HG03196 (cell line): Measurements from ENCODE around the gene RHBDD3.

Experiments used
- ATAC-seq: cut with Tn5 transposase; IDR thresholded peaks from one replicate; pipeline ENCODE4 v1.9.1; 2021; ENCODE audit not compliant: unreplicated experiment

RHBDD3 gene

DNA sequence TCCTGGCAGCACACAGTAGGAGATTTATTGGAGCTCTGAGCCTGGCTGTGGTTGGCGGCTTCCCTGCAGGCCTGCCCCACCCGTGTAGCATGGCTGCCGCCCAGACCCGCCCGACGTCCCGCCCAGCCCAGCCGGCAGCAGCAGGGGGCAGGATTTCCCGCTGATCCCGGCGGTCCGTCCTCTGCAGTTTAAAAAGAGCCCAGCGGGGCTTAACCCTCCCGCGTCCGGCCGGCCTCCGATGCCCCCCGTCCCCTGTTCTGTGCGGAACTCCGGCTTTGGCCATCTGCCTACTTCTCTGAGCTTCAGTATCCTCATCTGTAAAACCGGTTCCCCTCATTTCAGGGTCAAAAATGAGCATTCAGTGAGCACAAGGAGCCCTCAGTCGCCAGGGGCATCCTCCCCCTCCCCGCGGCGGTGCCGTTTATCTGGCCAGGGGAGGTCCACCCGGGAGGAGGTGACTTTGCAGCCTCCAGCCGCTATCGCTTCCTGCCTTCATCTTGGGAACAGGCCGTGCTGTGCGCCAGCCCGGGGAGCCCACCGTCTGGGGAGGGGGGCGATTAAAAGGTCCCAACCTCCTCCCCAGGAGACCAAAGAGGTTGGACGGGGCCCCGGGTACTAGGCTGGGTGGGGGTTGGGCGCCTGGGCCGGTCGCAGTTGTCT is 38.5 kb upstream of the RHBDD3 start, which contains the start of gene GAS2L1:
Gene GAS2L1, plus strand, starts transcription at position 476 of the 660 bp plus-strand sequence. CDS start 1,456 bp downstream, outside the sequence.
- no peak for ATAC-seq

DNA sequence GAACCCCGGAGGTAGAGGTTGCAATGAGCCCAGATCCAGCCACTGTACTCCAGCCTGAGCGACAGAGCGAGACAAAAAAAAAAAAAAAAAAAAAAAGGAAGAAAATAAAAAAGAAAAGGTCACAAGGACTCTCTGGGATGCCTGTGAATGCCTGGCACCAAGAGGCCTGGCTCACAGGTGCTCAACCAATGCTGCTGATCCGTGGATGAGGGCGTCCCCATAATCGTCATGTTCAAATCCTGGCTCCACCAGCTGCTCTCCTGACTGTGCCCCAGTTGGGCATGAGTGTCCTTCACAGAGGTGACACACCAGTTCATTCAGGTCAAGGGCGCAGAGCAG is 38.0 kb upstream of the RHBDD3 start:
- no peak for ATAC-seq

DNA sequence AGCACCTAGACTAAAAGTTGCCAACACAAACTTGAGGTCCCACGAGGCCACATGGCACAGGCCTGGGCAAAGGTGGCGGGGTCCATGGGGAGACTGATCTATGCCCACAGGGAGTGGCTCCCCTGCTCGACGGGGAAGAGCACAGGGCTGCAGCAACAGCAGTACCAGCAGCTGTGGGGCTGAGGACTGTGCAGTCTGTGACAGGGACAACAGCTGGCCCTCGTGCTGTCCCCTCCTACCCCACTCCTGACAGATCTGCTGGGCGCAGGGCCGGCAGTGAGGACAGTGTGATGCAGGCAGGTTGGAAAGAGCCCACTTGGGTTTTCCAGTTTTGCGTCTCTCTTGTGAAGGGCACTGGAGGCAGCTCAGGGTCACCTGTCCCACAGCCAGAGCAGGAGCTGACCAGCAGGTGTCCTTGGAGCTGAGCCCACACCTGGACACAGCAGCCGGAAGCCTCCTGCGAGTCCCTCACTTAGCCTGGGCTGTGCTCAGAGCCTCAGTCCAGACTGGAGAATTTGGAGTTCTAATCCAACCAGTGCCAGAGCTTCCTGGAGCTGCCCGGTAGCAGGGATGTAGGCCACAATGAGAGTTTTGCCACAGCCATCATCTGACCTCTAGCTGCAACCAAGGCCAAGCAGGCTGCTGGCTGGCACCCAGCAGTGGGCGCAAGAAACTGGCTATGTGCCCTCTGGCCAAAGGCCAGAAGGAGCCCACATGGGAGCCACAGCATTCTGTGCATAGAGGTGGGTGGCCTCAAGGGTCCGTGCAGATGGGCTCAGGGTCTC is 35.1 kb upstream of the RHBDD3 start:
- ATAC-seq: no peak

DNA sequence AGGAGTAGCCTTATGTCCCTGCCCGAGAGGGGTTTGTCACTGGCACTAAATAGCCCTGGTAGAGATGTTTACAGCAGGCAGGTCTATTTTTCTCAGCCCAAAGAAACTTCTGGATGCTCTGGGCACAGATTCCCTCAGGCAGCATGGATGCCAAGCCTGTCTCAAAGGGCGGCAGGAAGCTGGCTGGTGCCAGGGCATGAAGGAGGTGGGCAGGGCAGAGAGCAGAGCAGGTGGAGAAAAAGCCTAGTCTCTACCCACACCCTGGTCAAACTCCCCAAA is 34.6 kb upstream of the RHBDD3 start:
- no peak for ATAC-seq

DNA sequence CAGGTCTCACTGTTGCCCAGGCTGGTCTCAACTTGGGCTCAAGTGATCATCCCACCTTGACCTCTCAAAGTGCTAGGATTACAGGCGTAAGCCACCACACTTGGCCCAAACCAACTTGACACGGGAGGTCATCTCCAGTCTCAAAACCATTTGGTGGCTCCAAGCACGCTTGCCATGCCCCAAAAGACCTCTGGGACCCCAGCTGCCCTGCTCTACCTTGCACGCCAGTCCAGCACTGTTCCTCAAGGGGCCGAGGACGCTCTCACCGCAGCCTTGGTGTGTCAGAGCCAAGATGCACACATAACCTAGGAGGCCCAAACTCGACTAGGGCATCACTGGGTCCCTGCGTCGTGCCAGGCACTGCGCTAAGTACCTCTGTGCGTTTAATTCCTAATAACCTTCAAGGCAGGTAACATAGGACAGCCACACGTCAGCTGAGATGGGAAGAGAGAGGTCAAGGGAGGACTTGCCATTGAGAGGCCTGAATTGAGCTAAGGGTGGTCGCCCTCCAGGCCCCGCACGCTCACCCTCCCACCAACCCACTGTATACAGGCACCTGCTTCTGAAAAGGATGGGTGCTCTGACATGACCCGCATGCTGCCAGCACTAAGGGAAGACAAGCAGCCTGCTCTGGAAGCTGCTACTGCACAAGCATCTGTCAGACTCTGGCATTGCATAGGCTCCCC is 34.1 kb upstream of the RHBDD3 start:
- ATAC-seq: no peak

DNA sequence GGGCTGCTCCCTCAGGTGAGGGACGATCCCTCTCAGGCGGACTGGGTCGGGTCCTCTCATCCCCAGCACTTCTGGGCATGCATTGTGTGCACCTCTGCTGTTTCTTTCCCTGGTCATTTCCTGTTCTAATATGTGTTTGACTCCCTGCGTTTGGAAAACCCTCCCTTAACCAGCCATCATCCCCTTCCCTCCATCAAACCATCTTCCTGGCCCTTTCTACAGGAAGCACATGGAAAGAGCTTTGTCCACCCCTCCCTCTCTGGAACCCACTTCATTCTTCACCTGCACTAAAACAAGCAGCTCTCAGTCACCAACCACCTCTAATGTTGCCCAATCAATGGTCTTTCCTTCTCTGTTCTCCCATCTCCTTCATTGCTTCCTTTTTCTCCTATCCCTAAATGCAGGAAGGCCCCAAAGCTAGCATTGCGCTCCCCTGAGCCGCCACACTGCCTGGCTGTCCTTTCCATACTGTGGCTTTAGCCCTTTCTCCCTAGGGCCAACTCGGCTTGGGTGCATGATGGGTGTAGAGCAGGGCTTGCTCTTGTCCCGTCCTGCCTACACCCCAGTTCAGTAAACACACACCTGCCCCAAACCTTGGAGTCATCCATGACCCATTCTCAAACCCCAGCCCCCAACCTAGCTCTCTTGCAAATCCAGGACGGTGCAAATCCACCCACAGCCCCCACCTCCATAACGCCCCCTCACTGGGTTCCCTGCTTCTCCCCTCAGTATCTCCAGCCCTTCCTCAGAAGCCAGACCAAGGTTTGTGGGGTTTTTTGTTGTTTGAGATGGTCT is 33.2 kb upstream of the RHBDD3 start:
- no peak for ATAC-seq

DNA sequence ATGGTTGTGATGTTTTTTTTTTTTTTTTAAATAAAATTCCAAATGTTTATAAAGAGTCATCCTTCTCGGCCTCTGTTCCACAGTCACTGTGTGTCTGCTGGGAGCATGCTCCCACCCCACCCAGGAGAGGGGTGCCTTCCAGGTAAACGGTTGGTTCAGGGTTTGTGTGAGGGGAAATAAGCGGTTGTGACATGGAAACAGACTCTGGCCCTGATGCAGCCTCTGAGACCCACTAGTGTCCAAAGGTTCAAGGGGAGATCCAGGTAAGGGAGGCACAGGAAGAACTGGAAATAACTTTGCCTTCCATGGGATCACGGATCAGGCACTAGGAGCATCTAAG is 32.7 kb upstream of the RHBDD3 start:
- no peak for ATAC-seq

DNA sequence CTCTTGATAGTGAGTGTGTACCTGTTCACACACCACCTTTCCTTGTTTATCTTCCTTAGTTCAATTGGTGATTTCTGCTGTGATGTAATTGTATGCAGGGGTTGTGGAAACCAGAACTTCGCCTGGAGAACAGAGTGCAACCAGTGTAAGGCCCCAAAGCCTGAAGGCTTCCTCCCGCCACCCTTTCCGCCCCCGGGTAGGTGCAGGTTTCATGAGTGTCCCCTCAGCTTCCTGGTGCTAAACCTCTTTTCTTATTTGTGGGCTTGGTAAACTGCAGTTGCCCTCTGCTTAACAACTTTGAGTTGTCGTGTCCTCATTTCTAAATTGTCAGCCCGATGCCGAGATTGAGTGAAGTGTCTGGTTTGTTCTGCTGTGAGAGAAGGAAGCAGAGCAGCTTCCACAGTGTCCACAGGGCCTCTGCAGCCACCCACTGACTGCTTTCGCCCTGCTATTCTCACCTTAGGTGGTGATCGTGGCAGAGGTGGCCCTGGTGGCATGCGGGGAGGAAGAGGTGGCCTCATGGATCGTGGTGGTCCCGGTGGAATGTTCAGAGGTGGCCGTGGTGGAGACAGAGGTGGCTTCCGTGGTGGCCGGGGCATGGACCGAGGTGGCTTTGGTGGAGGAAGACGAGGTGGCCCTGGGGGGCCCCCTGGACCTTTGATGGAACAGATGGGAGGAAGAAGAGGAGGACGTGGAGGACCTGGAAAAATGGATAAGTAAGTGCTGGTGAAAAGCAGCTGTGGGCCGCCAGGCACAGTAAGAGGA is 31.5 kb upstream of the RHBDD3 start:
- ATAC-seq: no peak

DNA sequence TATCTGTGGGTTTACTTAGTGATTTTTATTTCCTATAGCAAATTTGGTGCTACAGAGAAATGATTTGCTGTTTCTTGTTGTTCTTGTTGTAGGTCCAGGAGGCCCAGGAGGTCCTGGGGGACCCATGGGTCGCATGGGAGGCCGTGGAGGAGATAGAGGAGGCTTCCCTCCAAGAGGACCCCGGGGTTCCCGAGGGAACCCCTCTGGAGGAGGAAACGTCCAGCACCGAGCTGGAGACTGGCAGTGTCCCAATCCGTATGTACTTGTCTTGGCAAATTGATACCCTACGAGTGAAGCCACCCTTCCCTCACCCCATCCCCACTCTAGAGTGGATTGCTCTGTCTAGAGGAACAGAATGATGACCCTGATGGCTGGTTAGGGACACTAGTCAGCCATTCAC is 30.9 kb upstream of the RHBDD3 start:
- ATAC-seq: no peak

DNA sequence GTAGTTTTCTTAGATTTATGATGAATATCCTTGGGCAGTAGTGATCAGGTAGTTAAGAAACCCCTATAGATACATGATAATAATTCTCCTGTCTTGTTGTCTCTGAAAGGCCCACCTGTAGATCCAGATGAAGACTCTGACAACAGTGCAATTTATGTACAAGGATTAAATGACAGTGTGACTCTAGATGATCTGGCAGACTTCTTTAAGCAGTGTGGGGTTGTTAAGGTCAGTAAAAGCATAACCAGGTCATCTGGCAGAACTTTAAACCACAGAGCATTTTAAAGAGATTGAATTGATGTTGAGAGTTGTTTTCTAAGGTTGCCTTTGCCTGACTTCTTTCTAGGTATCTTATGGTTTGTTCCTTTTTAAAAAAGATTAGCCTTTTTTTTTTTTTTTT is 24.6 kb upstream of the RHBDD3 start:
- ATAC-seq: no peak

DNA sequence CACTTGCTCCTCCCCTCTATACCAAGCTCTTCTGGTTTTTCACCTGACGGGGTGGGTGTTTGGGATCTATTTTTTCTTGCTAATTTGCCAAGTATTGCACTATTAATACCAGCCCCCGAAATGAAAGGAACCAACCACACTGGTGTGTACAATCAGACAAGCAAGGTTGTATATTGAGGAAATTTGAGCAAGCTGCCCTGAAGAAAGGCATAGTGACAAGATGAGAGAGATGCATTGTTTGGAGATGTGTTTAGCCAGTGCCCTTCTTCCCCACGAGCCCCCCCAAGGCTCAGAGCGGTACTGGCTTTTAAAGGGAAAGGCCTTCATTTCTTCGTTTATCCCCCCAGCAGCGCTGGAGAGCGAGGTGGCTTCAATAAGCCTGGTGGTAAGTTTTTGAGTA is 23.4 kb upstream of the RHBDD3 start:
- ATAC-seq: no peak

DNA sequence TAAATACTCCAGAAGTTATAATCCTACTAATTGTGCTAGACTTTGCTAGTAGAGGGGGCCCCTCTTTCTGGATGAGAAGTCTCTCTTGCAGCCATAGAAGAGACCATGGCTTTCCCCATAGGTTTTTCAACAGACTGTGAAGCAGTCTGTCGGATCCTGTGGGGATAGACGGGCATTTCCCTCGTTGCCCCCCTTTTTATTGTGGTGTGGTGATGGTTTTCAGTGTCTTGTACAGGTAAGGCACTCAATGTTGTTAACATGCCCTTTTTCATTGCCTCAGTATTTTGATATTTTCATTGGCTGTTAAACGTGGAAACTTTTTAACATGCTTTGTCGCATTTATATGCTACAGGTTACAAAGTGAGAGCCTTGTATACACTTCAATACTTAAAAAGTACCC is 22.3 kb upstream of the RHBDD3 start:
- no peak for ATAC-seq

DNA sequence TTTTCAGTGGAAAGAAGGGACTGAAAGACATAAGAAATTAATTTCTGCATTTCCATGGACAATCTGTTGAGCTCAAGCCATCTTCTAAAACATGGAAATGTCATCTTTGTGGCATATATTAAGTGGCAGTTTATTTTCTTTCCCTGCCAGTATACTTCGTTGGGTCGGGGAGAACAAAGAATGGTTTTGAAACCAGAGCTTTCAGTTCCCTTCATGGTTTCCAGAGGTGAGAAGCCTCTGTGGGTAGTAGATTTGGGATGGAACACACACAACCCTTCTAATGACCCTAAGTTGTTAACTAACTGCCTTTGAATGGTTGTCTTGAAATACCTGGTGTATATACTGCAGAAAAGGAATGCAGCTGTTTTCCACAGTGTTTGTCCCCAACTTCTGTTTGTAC is 21.1 kb upstream of the RHBDD3 start:
- ATAC-seq: no peak

DNA sequence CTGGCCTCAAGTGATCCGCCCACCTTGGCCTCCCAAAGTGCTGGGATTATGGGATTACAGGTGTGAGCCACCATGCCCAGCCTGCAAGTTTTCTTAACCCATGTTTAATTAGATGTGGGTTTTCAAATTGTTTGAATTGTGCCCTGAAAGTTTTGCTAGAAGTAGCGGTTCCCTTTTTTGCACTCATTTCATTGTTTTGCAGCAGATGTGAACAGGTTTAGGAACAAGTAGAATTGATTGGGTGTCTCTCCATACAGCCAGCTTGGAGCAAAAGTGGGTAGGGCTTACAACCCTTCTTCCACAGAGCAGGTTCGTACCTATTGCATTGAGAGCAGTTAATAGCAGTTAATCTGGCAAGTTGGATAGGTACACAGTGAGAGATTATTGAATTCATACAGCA is 16.4 kb upstream of the RHBDD3 start:
- no peak for ATAC-seq

DNA sequence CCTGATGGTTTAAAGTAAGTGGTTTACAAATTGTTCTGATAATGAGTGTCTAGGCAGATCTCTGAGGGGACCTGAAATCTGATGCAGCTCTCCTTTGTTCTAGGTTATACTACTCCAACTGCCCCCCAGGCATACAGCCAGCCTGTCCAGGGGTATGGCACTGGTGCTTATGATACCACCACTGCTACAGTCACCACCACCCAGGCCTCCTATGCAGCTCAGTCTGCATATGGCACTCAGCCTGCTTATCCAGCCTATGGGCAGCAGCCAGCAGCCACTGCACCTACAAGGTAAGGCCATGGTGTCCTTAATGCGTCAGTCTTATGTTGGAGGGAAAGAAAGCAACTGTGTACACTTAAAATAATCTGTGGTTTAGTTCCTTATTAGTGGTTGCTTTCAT is 10.1 kb upstream of the RHBDD3 start:
- no peak for ATAC-seq

DNA sequence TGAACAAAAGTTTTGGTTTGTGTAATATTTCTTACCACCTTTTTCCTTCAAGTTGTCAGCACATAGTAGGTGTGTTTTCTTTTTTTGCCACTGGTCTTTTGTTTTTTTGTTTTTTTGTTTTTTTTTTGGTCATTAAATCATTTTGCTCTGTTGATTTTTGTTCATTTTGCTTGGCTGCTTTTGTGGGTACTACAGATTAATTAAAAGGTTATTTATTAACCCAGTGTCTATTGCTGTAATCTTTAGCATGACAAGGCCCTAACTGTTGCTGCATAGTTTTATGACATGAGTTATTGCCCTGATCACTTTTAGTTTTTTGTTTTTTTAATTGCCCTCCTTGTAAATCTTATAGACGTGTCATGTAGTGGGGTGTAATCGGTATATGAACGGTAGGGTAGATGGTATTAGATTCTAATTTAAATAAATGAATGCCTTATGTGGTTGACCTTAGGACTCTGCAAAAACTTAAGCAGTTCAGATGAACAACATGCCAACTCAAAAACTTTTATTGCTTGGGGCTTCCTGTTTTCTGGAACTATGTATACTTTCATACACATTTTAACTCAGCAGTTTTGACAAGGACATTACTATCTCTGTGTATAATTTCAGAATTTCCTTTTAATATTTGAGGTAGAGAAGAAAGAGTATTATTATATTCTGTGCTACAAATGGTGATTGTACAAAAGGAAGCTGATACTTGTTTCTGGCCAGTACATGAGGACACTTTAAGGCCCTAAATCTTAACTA is 8.2 kb upstream of the RHBDD3 start:
- no peak for ATAC-seq

DNA sequence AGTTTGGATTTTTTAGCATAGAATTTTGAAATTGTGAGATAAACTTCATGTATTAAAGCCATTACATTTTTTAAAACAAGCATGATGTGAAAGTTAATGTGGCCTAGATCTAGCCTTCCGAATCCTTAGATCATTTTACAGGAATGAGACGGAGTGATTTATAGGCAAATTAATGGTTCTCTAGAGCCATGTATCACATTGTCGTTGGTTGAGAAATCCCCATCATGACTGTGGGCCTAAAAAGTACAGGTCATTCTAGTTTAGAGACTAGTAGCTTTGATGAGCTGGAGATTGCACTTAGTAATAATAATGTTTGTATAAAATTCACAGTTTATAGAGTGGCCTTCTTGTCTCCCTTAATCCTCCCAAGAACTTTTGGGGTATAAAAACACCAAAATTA is 7.4 kb upstream of the RHBDD3 start:
- ATAC-seq: no peak

DNA sequence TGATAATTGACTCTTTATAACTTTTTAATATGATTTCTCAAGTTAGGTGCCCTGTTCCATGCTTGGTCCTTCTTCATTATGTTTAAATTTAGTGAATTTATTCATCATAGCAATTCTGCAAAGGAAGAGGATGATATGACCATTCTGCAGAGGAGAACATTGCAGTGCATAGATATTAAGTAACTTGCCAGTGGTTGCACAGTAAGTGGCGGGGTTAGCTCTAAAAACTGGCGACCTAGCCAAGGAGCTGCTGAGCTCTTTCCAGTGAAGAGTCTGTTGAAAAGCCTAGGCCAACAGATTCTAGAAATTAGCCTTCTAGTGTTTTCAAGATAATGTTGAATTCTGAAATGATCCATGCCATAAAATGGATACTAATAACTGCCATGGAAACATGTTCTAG is 4.8 kb upstream of the RHBDD3 start:
- ATAC-seq: no peak

DNA sequence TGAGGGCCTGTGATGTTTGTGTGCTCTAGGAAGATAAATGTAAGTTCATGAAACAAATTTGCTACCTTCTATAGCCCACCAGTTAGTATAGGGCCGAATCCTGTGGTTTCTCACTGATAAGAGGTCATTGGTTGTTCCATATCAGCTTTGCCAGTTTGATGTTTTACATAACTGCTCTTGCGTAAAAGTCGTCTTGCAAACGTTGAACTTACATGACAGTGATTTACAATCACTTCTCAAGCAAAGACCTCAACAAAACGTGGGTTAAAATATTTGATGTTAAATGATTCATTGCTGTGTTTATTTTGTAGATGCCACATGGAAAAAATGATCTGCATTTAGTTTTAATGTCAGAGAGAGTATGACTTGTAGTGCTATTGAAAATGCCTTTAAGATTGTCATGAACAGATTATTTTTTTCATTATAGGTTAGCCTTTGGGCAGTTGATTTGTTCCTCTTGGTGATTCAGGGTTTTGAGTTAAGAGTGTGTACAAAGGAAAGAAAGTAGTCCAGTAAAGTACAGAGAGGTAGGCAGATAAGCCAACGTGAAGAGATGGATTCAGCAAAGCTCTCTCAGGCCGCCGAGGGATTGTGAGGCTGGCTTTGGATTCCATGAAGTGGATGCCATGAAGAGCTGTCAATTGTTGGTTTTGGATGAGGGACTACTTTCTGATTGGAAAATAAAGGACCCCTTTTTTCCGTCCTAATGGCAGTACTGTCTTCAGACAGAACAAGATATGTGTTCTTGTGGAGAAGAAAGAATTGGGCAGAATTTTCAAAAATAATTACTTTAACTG is 2.9 kb upstream of the RHBDD3 start:
- no peak for ATAC-seq
